ENCODE data around the gene ASF1A. TPM values are rescaled to one million over a fixed set of nuclear protein-coding genes. Genes with fewer than 3 reads are reported as not detected.

ASF1A gene
- total and polyA plus RNA-seq, 10 of the 15 experiments (the other 5 are each of a cell fraction or from before 2014, with no cell fraction given) = 23.7 to 103 (median 31.5) TPM

DNA sequence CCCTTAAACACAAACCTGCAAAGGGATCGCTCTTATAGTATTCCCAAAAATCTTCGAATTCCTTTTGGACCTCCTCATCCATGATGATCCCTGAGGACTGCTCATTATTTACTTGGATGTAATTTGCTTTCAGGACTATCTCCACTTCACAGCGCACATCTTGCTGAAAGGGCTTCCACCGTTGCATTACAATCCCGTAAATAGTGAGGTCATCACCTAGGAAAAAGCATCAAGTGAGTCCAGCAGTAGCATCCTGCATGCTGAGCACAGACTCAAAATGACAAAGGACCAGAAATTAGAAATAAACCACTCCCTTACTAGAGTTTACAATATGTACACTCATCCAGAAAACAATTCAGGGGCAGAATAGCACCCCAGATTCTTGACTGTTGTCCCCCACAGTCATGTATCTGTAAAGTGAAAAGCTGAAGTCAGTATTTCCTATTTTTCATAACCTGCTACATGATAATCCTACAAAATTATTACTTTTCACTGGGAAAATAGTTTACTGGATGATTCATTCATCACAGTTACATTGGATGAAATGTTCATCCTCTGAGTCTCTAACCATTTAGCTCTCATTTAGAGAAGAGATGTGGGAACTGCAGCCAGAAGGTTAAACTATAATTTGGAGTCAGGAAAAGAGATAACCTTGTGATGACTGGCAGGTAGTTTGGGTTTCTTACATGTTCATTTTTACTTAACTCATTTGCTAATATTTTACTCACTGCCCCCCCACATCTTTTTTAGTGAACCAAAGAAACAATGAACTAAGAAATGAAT is 23.8 kb downstream of the ASF1A start:
- RAD21 ChIA-PET (ENCODE audit: unreplicated experiment) = no interaction called here
- no peak overlapping the region for H3K27ac ChIP-seq (ENCODE audit: control insufficient read depth, insufficient read depth)
- no peaks in the 10 kb centered on the region for H4K20me1 ChIP-seq (ENCODE audit: control insufficient read depth, insufficient read depth)
- WGBS (ENCODE audit: insufficient coverage, insufficient replicate concordance, low lambda C conversion rate, missing lambda C conversion rate) = 97% methylated on average over 5 of the region's 5 CpGs
- H3K4me3 ChIP-seq = no peak overlapping the region
- ATAC-seq (no peak), DNase-seq (ENCODE audit: low read depth, low spot score) (no peak), FAIRE-seq (no peak)
- in situ Hi-C loops (cut with MboI) = no loop called here
- no peaks in the 10 kb centered on the region for H3K4me1 ChIP-seq (ENCODE audit: control insufficient read depth, insufficient read depth, low read length)
- peaks cover 2 to 22% of the 10 kb centered on the region in 2 experiments for H3K36me3 ChIP-seq (ENCODE audit: control insufficient read depth in 2 of 2, insufficient read depth in 2 of 2, low read length in 1 of 2)
- POLR2A ChIA-PET = interaction anchor here (2.2 kb wide), 1 partner anchor 13 kb away, joined by 5 read pairs; no protein-coding TSS in a partner anchor
- H3K4me2 ChIP-seq (ENCODE audit: control insufficient read depth, insufficient read depth) = no peak overlapping the region
- CTCF ChIA-PET = no interaction called here
- SMC1A ChIA-PET (ENCODE audit: uncharacterized antibody, unreplicated experiment) = interaction anchor here (0.6 kb wide), 1 partner anchor 352 kb away, joined by 3 read pairs; no protein-coding TSS in a partner anchor
- TF ChIP-seq ZNF217 (IDR thresholded peaks at IDR 0.05) = no peak
- TF ChIP-seq, protein P1, sequence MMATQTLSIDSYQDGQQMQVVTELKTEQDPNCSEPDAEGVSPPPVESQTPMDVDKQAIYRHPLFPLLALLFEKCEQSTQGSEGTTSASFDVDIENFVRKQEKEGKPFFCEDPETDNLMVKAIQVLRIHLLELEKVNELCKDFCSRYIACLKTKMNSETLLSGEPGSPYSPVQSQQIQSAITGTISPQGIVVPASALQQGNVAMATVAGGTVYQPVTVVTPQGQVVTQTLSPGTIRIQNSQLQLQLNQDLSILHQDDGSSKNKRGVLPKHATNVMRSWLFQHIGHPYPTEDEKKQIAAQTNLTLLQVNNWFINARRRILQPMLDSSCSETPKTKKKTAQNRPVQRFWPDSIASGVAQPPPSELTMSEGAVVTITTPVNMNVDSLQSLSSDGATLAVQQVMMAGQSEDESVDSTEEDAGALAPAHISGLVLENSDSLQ (IDR thresholded peaks at IDR 0.05) = no peak
- TF ChIP-seq, protein P2, sequence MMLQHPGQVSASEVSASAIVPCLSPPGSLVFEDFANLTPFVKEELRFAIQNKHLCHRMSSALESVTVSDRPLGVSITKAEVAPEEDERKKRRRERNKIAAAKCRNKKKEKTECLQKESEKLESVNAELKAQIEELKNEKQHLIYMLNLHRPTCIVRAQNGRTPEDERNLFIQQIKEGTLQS (IDR thresholded peaks at IDR 0.05; ENCODE audit: borderline replicate concordance, extremely low read depth, low read depth, low read length) = no peak
- H3K27me3 ChIP-seq (replicated peaks in 1 of 2; ENCODE audit: control insufficient read depth in 2 of 2, insufficient read depth in 2 of 2, low read length in 1 of 2) = no peaks in the 10 kb centered on the region
- intact Hi-C loops (cut with micrococcal nuclease; ENCODE audit: unreplicated experiment) = no loop called here
- no peaks in the 10 kb centered on the region for H3K79me2 ChIP-seq (ENCODE audit: control insufficient read depth, insufficient read depth, low read length)
- no TSS peak for BruUV-seq (replicated peaks)
- H2AFZ ChIP-seq (ENCODE audit: control insufficient read depth, low read depth, low read length) = no peak overlapping the region
- H3K9ac ChIP-seq (ENCODE audit: control insufficient read depth, insufficient read depth, low read length) = no peak overlapping the region
- no peaks in the 10 kb centered on the region for H3K9me3 ChIP-seq (replicated peaks; ENCODE audit: control insufficient read depth, insufficient read depth, low read length)

DNA sequence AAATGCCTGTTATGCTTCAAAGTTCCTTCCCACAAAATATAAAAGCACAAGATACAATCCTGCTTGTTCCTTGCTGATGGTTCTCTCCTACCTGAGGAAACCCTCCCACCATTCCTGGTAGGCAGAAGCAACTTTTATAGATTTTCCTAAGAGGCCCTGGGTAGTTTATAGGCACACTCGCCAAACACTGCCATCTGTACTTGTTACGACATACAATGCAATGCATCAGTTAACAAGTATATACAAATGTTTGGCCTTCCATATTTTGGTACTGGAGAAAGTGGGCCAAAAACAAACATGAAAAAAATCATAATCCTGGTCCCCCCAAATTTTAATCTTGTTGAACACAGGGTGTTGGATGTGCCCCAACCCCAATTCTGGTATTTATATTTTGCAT is 24.4 kb downstream of the ASF1A start:
- ATAC-seq (no peak), DNase-seq (ENCODE audit: low read depth, low spot score) (no peak), FAIRE-seq (no peak)
- ChIA-PET POLR2A (interaction anchor here (2.2 kb wide), 1 partner anchor 13 kb away, joined by 5 read pairs; no protein-coding TSS in a partner anchor), CTCF (no interaction called here), RAD21 (ENCODE audit: unreplicated experiment) (no interaction called here), SMC1A (ENCODE audit: uncharacterized antibody, unreplicated experiment) (interaction anchor here (1.0 kb wide), 1 partner anchor 16 kb away, joined by 3 read pairs; no protein-coding TSS in a partner anchor)
- H3K9me3 ChIP-seq (replicated peaks; ENCODE audit: control insufficient read depth, insufficient read depth, low read length) = no peaks in the 10 kb centered on the region
- no peaks in the 10 kb centered on the region for H3K79me2 ChIP-seq (ENCODE audit: control insufficient read depth, insufficient read depth, low read length)
- peaks cover 2 to 27% of the 10 kb centered on the region in 2 experiments for H3K36me3 ChIP-seq (ENCODE audit: control insufficient read depth in 2 of 2, insufficient read depth in 2 of 2, low read length in 1 of 2)
- H3K9ac ChIP-seq (ENCODE audit: control insufficient read depth, insufficient read depth, low read length) = no peak overlapping the region
- no peaks in the 10 kb centered on the region for H3K4me1 ChIP-seq (ENCODE audit: control insufficient read depth, insufficient read depth, low read length)
- in situ Hi-C loops (cut with MboI) = no loop called here
- no peaks in the 10 kb centered on the region for H4K20me1 ChIP-seq (ENCODE audit: control insufficient read depth, insufficient read depth)
- no peak overlapping the region for H3K27ac ChIP-seq (ENCODE audit: control insufficient read depth, insufficient read depth)
- TF ChIP-seq SRF (IDR thresholded peaks at IDR 0.05; ENCODE audit: low read depth in 2 of 2, low read length in 2 of 2) (no peak), PML (IDR thresholded peaks at IDR 0.05; ENCODE audit: low read length) (no peak), RCOR1 (conservative IDR thresholded peaks at IDR 0.05; ENCODE audit: low read depth, low read length) (no peak), TCF12 (IDR thresholded peaks at IDR 0.05; ENCODE audit: low read depth, low read length) (no peak), GABPA (IDR thresholded peaks at IDR 0.05; ENCODE audit: low read depth) (no peak), ZNF384 (IDR thresholded peaks at IDR 0.05; ENCODE audit: borderline replicate concordance, low read depth, low read length) (no peak)
- TF ChIP-seq, protein P3, sequence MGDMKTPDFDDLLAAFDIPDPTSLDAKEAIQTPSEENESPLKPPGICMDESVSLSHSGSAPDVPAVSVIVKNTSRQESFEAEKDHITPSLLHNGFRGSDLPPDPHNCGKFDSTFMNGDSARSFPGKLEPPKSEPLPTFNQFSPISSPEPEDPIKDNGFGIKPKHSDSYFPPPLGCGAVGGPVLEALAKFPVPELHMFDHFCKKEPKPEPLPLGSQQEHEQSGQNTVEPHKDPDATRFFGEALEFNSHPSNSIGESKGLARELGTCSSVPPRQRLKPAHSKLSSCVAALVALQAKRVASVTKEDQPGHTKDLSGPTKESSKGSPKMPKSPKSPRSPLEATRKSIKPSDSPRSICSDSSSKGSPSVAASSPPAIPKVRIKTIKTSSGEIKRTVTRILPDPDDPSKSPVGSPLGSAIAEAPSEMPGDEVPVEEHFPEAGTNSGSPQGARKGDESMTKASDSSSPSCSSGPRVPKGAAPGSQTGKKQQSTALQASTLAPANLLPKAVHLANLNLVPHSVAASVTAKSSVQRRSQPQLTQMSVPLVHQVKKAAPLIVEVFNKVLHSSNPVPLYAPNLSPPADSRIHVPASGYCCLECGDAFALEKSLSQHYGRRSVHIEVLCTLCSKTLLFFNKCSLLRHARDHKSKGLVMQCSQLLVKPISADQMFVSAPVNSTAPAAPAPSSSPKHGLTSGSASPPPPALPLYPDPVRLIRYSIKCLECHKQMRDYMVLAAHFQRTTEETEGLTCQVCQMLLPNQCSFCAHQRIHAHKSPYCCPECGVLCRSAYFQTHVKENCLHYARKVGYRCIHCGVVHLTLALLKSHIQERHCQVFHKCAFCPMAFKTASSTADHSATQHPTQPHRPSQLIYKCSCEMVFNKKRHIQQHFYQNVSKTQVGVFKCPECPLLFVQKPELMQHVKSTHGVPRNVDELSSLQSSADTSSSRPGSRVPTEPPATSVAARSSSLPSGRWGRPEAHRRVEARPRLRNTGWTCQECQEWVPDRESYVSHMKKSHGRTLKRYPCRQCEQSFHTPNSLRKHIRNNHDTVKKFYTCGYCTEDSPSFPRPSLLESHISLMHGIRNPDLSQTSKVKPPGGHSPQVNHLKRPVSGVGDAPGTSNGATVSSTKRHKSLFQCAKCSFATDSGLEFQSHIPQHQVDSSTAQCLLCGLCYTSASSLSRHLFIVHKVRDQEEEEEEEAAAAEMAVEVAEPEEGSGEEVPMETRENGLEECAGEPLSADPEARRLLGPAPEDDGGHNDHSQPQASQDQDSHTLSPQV (IDR thresholded peaks at IDR 0.05) = no peak
- TF ChIP-seq, protein P4, sequence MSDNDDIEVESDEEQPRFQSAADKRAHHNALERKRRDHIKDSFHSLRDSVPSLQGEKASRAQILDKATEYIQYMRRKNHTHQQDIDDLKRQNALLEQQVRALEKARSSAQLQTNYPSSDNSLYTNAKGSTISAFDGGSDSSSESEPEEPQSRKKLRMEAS (IDR thresholded peaks at IDR 0.05; ENCODE audit: low read depth, low read length) = no peak
- H3K4me3 ChIP-seq = no peak overlapping the region
- BruUV-seq (replicated peaks) = no TSS peak
- 100% methylated on average over 2 of the region's 2 CpGs for WGBS (ENCODE audit: insufficient coverage, insufficient replicate concordance, low lambda C conversion rate, missing lambda C conversion rate)
- no peaks in the 10 kb centered on the region for H3K27me3 ChIP-seq (replicated peaks in 1 of 2; ENCODE audit: control insufficient read depth in 2 of 2, insufficient read depth in 2 of 2, low read length in 1 of 2)
- H2AFZ ChIP-seq (ENCODE audit: control insufficient read depth, low read depth, low read length) = no peak overlapping the region
- no peak overlapping the region for H3K4me2 ChIP-seq (ENCODE audit: control insufficient read depth, insufficient read depth)
- intact Hi-C loops (cut with micrococcal nuclease; ENCODE audit: unreplicated experiment) = no loop called here

All from GM12878 (cell line).